SK-N-MC (cell line): ENCODE data around the gene PAPPA2.

Source experiments
- EZH2 ChIP-seq: fragments of 200-600 bp; sonication (generic); IDR thresholded peaks from one replicate; pipeline ENCODE4 v1.6.1; 2017; ENCODE audit warnings: antibody characterized with exemption
- FOXP2 ChIP-seq: optimal IDR thresholded peaks from 2 replicates; pipeline ENCODE3; 2011; ENCODE audit warnings: mild to moderate bottlenecking, moderate library complexity; ENCODE audit not compliant: insufficient read depth; ENCODE audit errors: extremely low read length, control extremely low read depth
- POLR2AphosphoS5 ChIP-seq: IDR thresholded peaks from 2 replicates; pipeline ENCODE4 v1.6.1; 2012; ENCODE audit warnings: mild to moderate bottlenecking, low read depth, low read length, borderline replicate concordance

DNA sequence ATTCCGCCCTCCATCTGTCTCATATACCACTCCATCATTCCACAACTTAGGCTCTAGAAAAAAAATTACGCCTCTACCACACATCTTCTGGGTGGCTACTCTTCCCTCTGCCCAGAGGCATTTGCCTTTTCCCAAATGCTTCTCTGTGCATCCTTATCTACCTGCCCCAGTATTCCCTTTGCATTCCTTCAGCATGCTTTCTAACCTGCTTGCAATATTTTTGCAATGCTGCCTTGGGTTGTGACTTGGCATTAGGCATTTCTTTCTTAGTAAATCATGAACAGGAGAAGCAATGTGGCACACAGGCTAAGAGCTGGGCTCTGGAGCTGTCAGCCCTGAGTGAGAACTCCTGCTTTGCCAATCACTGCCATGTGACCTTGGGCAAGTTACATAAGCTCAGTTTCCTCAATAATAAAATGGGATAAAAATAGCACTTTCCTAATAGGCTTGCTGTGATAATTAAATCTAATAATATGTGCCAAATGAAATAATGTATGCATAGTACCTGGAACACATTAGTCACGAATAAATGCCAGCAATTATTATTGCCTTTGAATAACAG is 425.6 kb downstream of the PAPPA2 start:
- TF ChIP-seq POLR2AphosphoS5, result no peak
- TF ChIP-seq EZH2, result no peak
- TF ChIP-seq FOXP2, result no peak
